ENCODE measurements around the gene ACAD8. TPM values are rescaled to one million over a fixed set of nuclear protein-coding genes. Genes with fewer than 3 reads are reported as not detected.

The ACAD8 gene
- total and polyA plus RNA-seq, 10 of the 15 experiments (the other 5 are each of a cell fraction or from before 2014, with no cell fraction given), result 9.9 to 34.8 (median 22.2) TPM

GRCh38 chr11:134224710-134225664 lies 28.4 kb upstream of the ACAD8 start (continued):
- peak; percentile 77 for TF ChIP-seq PKNOX1 (IDR thresholded peaks at IDR 0.05)
- no peak for TF ChIP-seq SUPT20H (IDR thresholded peaks at IDR 0.05; ENCODE audit: borderline replicate concordance, control insufficient read depth, low read depth, low read length)
- no peak for TF ChIP-seq RUNX3 (IDR thresholded peaks at IDR 0.05; ENCODE audit: low read length)

DNA sequence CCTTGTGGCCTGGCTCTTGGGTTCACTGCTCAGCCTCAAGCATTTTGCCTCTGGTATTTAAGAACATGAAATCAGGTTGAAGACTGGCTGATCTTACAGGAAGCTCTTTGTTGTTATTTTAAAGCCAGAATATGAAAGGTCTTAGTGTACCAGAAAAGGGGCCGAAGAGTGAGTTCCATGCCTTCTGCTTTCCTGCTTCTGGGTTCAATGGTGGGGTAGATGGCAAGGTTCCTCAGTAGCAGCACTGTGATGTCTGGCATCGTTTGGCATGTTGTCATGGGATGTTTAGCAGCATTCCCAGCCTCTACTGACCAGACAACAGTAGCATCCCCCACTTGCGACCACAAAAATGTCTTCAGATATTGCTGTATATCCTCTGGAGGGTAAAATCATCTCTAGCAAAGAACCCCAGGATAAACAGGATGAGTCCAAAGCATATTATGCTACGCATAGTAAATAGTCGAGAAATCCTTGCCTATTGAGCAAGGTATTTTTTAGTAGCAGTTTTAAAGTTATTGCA lies 26.5 kb upstream of the ACAD8 start:
- 83% methylated on average over 5 of the region's 5 CpGs for WGBS (ENCODE audit: insufficient coverage, insufficient replicate concordance, low lambda C conversion rate, missing lambda C conversion rate)
- TF ChIP-seq HCFC1 (IDR thresholded peaks at IDR 0.05; ENCODE audit: low read length) (no peak), JUND (IDR thresholded peaks at IDR 0.05; ENCODE audit: low read depth, low read length) (no peak), CREB1 (IDR thresholded peaks at IDR 0.05; ENCODE audit: low read depth) (no peak)
- H2AFZ ChIP-seq (ENCODE audit: control insufficient read depth, low read depth, low read length), result no peak overlapping the region
- no peak overlapping the region for H3K9ac ChIP-seq (ENCODE audit: control insufficient read depth, insufficient read depth, low read length)
- no peak for ATAC-seq
- peaks cover 22% of the 10 kb centered on the region for H3K79me2 ChIP-seq (ENCODE audit: control insufficient read depth, insufficient read depth, low read length)
- H3K27me3 ChIP-seq (replicated peaks in 1 of 2; ENCODE audit: control insufficient read depth in 2 of 2, insufficient read depth in 2 of 2, low read length in 1 of 2), result no peaks in the 10 kb centered on the region
- no peak for DNase-seq (ENCODE audit: low read depth, low spot score)
- ChIA-PET SMC1A (ENCODE audit: uncharacterized antibody, unreplicated experiment) (no interaction called here), POLR2A (no interaction called here), CTCF (interaction anchor here (0.6 to 1.2 kb wide), 3 partner anchors 16 to 176 kb away, joined by 3 to 5 read pairs (median 3); no protein-coding TSS in a partner anchor), RAD21 (ENCODE audit: unreplicated experiment) (interaction anchor here (1.3 kb wide), 1 partner anchor 15 kb away, joined by 3 read pairs; no protein-coding TSS in a partner anchor)
- FAIRE-seq, result no peak
- intact Hi-C loops (cut with micrococcal nuclease; ENCODE audit: unreplicated experiment), result no loop called here
- H3K4me3 ChIP-seq, result no peak overlapping the region
- H3K36me3 ChIP-seq (ENCODE audit: control insufficient read depth in 2 of 2, insufficient read depth in 2 of 2, low read length in 1 of 2), result no peaks in the 10 kb centered on the region
- no TSS peak for BruUV-seq (replicated peaks)
- in situ Hi-C loops (cut with MboI), result no loop called here
- peaks cover 34% of the 10 kb centered on the region for H3K4me1 ChIP-seq (ENCODE audit: control insufficient read depth, insufficient read depth, low read length)
- H3K27ac ChIP-seq (ENCODE audit: control insufficient read depth, insufficient read depth), result no peak overlapping the region
- H3K9me3 ChIP-seq (replicated peaks; ENCODE audit: control insufficient read depth, insufficient read depth, low read length), result no peaks in the 10 kb centered on the region
- peaks cover 17% of the 10 kb centered on the region; the same call in 1 of the 2 replicates for H4K20me1 ChIP-seq (ENCODE audit: control insufficient read depth, insufficient read depth)
- no peak overlapping the region; the same call in 1 of the 2 replicates for H3K4me2 ChIP-seq (ENCODE audit: control insufficient read depth, insufficient read depth)

All from GM12878 (cell line).